ENCODE data around the gene DUSP1. TPM values are rescaled to one million over a fixed set of nuclear protein-coding genes. Genes with fewer than 3 reads are reported as not detected.
A peak's percentile ranks its signal among the peaks of the same experiment; 100 is the strongest.

The DUSP1 gene
- total and polyA plus RNA-seq, 4 experiments from 2014 or later = 18.0 to 879 (median 158) TPM

DNA sequence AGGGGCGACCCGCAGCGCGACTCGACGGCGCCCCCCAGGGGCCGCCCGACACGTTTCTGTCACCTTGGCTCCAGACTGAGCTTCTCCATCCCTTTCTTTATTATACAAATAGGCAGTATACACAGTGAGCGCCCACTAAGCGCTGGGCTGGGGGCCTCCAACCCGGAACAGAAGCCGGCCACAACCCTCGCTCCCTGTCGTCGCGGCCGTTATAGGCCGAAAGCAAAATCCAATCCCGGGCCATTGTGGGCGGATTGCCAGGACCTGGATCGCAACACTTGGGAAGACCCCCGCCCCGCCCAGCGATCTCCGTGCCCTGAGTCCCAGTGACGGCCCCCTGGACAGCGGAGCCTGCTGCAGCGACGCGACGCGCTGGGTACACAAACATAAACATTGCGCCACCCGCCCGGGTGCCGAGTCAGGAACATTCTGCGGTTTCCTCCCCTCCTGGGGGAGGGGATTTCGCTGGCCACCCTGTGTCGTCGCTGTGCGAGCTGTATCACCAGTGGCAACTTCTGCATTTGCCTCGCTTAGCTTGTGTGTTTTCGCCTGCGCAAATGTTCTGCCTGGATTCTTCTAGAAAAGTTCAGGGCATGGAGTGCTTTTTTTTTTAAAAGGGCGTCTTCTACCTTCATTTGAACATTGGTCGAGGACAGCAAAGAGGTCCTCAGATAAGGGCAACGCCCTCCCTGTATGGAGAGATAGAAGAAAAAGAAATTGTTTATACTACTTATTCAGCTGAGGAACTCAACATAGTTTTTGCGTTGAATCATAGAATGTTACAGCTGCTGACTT is 1.3 kb upstream of the DUSP1 start:
- Mint-ChIP-seq H3K4me1 (peaks cover 45 to 89% (median 59%) of the 10 kb centered on the region in 4 donors), H3K4me3 (peak overlapping the region; percentile 91 to 98 (median 95)), H3K9me3 (peaks cover 0 to 26% (median 0%) of the 10 kb centered on the region in 8 donors), H3K27me3 (peaks cover 0 to 3% of the 10 kb centered on the region in 2 donors), H3K27ac (peak overlapping the region; percentile 99 to 100 (median 100)), H3K36me3 (peaks cover 28 to 45% of the 10 kb centered on the region in 2 donors)
- Histone ChIP-seq H3K4me1 (ENCODE audit: insufficient read depth, low read length) (peaks cover 61% of the 10 kb centered on the region), H3K27ac (ENCODE audit: low read depth, low read length) (peak overlapping the region; percentile 100), H3K9me3 (ENCODE audit: control insufficient read depth in 1 of 2, low read length in 2 of 2) (no peaks in the 10 kb centered on the region), H3K4me3 (ENCODE audit: low read length in 2 of 2) (peak overlapping the region; percentile 74 to 83), H3K27me3 (ENCODE audit: insufficient read depth, low read length) (no peaks in the 10 kb centered on the region), H3K36me3 (ENCODE audit: insufficient read depth, low read length) (peaks cover 22% of the 10 kb centered on the region)
- peak; percentile 93 to 95 (median 94) for DNase-seq
- intact Hi-C loops (cut with micrococcal nuclease) = loop anchor here (1.0 to 10.0 kb wide), 9 partner anchors 35 to 1385 kb away; partner anchors contain the start of genes BNIP1, CREBRF, ERGIC1 and NPM1
- POLR2A ChIA-PET (ENCODE audit: partially characterized antibody) = interaction anchor here (0.7 to 5.2 kb wide), 53 partner anchors 8 to 1116 kb away, joined by 3 to 114 read pairs (median 7); partner anchors contain the start of genes ATP6V0E1, BNIP1, CPEB4 and ERGIC1
- CTCF ChIA-PET (ENCODE audit: partially characterized antibody) = interaction anchor here (0.6 to 5.3 kb wide), 38 partner anchors 8 to 1380 kb away, joined by 3 to 68 read pairs (median 4); partner anchors contain the start of gene RPL26L1

DNA sequence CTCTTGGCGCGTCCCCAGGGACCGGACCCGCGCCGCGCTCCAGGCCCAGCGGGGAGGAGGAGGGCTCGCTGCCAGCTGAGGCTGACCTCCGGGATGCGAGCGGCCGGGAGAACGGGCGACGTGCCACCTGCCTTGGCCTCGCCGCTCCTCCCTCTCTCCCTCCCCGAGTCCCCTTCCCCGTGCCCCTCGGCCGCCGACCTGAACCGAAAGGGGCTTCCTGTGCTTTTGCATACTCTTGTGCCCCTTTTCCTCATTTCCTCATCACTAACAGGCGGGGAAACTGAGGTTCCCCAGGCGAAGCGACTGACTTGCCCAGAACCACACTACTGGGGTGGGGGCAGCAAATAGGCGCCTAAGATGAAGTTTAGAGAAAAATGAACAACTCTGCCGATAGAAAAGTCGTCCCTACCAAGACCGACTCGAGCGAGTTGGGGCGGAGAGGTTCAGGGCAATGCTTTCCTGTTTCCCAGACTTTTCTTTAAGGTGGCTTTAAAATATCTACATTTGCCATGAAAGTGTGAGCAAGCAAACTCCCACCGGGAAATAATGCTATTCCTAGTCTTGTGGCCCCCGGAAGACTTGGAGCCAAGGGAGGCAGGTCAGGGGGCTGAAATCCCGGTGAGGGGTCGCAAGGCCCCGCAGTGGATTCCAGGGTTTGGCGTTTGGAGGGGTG is 580 bp upstream of the DUSP1 start:
- Mint-ChIP-seq H3K4me1 (peaks cover 45 to 88% (median 58%) of the 10 kb centered on the region in 4 donors), H3K27ac (peak overlapping the region; percentile 99 to 100 (median 100)), H3K4me3 (peak overlapping the region; percentile 93 to 98 (median 95)), H3K9me3 (peaks cover 0 to 26% (median 0%) of the 10 kb centered on the region in 8 donors), H3K27me3 (peaks cover 0 to 3% of the 10 kb centered on the region in 2 donors), H3K36me3 (peaks cover 29 to 45% of the 10 kb centered on the region in 2 donors)
- H3K4me1 ChIP-seq (ENCODE audit: insufficient read depth, low read length) = peaks cover 59% of the 10 kb centered on the region
- peak in 1 of 5 donors; percentile 69 for DNase-seq
- H3K4me3 ChIP-seq (ENCODE audit: low read length in 2 of 2) = peak overlapping the region; percentile 74 to 83
- POLR2A ChIA-PET (ENCODE audit: partially characterized antibody) = interaction anchor here (0.6 to 5.2 kb wide), 65 partner anchors 8 to 1116 kb away, joined by 3 to 114 read pairs (median 6); partner anchors contain the start of genes ATP6V0E1, BNIP1, CPEB4 and ERGIC1
- H3K27me3 ChIP-seq (ENCODE audit: insufficient read depth, low read length) = no peaks in the 10 kb centered on the region
- intact Hi-C loops (cut with micrococcal nuclease) = loop anchor here (1.0 to 10.0 kb wide), 9 partner anchors 36 to 1384 kb away; partner anchors contain the start of genes BNIP1, CREBRF, ERGIC1 and NPM1
- no peaks in the 10 kb centered on the region for H3K9me3 ChIP-seq (ENCODE audit: control insufficient read depth in 1 of 2, low read length in 2 of 2)
- peak overlapping the region; percentile 100 for H3K27ac ChIP-seq (ENCODE audit: low read depth, low read length)
- CTCF ChIA-PET (ENCODE audit: partially characterized antibody) = interaction anchor here (0.6 to 5.3 kb wide), 42 partner anchors 7 to 1379 kb away, joined by 3 to 68 read pairs (median 4); partner anchors contain the start of genes ERGIC1 and RPL26L1
- H3K36me3 ChIP-seq (ENCODE audit: insufficient read depth, low read length) = peaks cover 22% of the 10 kb centered on the region

DNA sequence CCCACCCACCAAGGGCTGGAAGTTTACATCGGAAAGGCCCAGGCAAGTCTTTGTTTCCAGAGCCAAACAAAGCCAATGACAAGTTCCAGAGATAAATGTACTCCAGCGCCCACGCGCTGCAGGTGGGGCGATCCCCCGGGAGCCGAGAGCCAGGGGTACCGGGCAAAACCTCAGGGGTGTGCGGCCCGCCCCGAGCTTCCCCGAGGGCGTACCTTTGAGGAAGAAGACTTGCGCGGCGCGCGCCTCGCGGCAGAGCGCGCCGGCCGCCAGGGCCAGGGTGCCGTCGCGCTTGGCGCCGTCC is 671 bp downstream of the DUSP1 start:
- CTCF ChIA-PET (ENCODE audit: partially characterized antibody) = interaction anchor here (0.9 to 5.3 kb wide), 10 partner anchors 13 to 163 kb away, joined by 3 to 68 read pairs (median 8); partner anchors contain the start of gene ERGIC1
- H3K4me3 Mint-ChIP-seq = peak overlapping the region; percentile 86 to 96 (median 94)
- peaks cover 69% of the 10 kb centered on the region for H3K4me1 ChIP-seq (ENCODE audit: insufficient read depth, low read length)
- peaks cover 0 to 30% (median 0%) of the 10 kb centered on the region in 8 donors for H3K9me3 Mint-ChIP-seq
- H3K9me3 ChIP-seq (ENCODE audit: control insufficient read depth in 1 of 2, low read length in 2 of 2) = no peaks in the 10 kb centered on the region
- H3K27me3 Mint-ChIP-seq = peaks cover 0 to 4% of the 10 kb centered on the region in 2 donors
- POLR2A ChIA-PET (ENCODE audit: partially characterized antibody) = interaction anchor here (0.8 to 5.2 kb wide), 42 partner anchors 8 to 1148 kb away, joined by 3 to 114 read pairs (median 6); partner anchors contain the start of genes ATP6V0E1, CPEB4, ERGIC1 and RPL26L1
- peaks cover 52 to 91% (median 64%) of the 10 kb centered on the region in 4 donors for H3K4me1 Mint-ChIP-seq
- peak in 1 of 5 donors; percentile 62 for DNase-seq
- no peaks in the 10 kb centered on the region for H3K27me3 ChIP-seq (ENCODE audit: insufficient read depth, low read length)
- H3K36me3 ChIP-seq (ENCODE audit: insufficient read depth, low read length) = peaks cover 22% of the 10 kb centered on the region
- H3K4me3 ChIP-seq (ENCODE audit: low read length in 2 of 2) = peak overlapping the region; percentile 83 to 92
- intact Hi-C loops (cut with micrococcal nuclease) = loop anchor here (5.0 to 10.0 kb wide), 3 partner anchors 374 to 1383 kb away; partner anchors contain the start of genes BNIP1, NPM1 and STK10
- H3K27ac Mint-ChIP-seq = peak overlapping the region; percentile 95 to 100 (median 99)
- H3K36me3 Mint-ChIP-seq = peaks cover 29 to 50% of the 10 kb centered on the region in 2 donors
- H3K27ac ChIP-seq (ENCODE audit: low read depth, low read length) = peak overlapping the region; percentile 100

DNA sequence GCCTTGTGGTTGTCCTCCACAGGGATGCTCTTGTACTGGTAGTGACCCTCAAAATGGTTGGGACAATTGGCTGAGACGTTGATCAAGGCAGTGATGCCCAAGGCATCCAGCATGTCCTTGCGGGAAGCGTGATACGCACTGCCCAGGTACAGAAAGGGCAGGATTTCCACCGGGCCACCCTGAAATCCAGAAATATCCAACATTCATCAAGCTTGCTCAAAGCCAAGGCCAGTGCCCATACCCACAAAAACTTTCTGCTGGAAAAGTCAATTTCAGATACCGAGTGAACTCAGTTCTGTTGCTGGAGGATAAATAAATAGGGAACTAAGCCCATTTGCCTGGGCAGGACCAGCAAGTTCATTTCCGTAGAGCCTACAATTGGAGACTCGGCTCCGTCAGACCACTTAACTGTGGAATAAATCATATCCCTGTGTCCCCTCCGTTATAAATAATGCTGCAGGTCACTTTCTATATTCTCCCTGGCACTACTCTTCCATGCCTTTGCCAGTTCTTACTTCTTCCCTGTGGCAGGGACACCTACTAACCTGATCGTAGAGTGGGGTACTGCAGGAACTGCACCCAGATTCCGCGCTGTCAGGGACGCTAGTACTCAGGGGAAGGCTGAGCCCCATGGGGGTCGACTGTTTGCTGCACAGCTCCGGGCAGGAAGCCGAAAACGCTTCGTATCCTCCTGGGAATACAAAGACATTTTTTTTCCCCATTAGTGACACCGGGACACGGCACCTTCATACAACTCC is 1.2 kb downstream of the DUSP1 start:
- POLR2A ChIA-PET (ENCODE audit: partially characterized antibody) = interaction anchor here (0.8 to 5.2 kb wide), 37 partner anchors 8 to 1148 kb away, joined by 3 to 114 read pairs (median 6); partner anchors contain the start of genes ATP6V0E1, ERGIC1 and RPL26L1
- Histone ChIP-seq H3K36me3 (ENCODE audit: insufficient read depth, low read length) (peaks cover 22% of the 10 kb centered on the region), H3K27ac (ENCODE audit: low read depth, low read length) (peak overlapping the region; percentile 100), H3K4me3 (ENCODE audit: low read length in 2 of 2) (peak overlapping the region; percentile 83 to 92), H3K9me3 (ENCODE audit: control insufficient read depth in 1 of 2, low read length in 2 of 2) (no peaks in the 10 kb centered on the region), H3K27me3 (ENCODE audit: insufficient read depth, low read length) (no peaks in the 10 kb centered on the region), H3K4me1 (ENCODE audit: insufficient read depth, low read length) (peaks cover 71% of the 10 kb centered on the region)
- H3K4me1 Mint-ChIP-seq = peaks cover 56 to 93% (median 67%) of the 10 kb centered on the region in 4 donors
- peak; percentile 51 to 63 (median 57) for DNase-seq
- peak overlapping the region; percentile 86 to 96 (median 94) for H3K4me3 Mint-ChIP-seq
- H3K27ac Mint-ChIP-seq = peak overlapping the region; percentile 95 to 100 (median 99)
- peaks cover 0 to 34% (median 0%) of the 10 kb centered on the region in 8 donors for H3K9me3 Mint-ChIP-seq
- peaks cover 29 to 51% of the 10 kb centered on the region in 2 donors for H3K36me3 Mint-ChIP-seq
- CTCF ChIA-PET (ENCODE audit: partially characterized antibody) = interaction anchor here (0.6 to 5.3 kb wide), 11 partner anchors 10 to 189 kb away, joined by 3 to 68 read pairs (median 6); partner anchors contain the start of genes ERGIC1 and RPL26L1
- peaks cover 0 to 4% of the 10 kb centered on the region in 2 donors for H3K27me3 Mint-ChIP-seq
- intact Hi-C loops (cut with micrococcal nuclease) = loop anchor here (5.0 to 10.0 kb wide), 4 partner anchors 375 to 1382 kb away; partner anchors contain the start of genes BNIP1, NPM1, STK10 and UBTD2

DNA sequence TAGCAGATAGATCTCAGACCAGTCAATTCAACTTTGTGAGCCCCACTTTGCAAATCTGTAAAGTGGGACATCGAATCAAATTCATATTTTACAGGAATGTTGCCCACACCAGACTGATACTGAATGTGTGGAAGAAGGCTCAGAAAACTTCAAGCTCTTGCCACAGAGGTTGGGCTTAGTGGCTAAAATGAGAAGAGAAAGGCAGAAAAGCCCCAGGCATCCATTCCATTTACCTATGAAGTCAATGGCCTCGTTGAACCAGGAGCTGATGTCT is 1.7 kb downstream of the DUSP1 start:
- peaks cover 57 to 92% (median 67%) of the 10 kb centered on the region in 4 donors for H3K4me1 Mint-ChIP-seq
- Histone ChIP-seq H3K27ac (ENCODE audit: low read depth, low read length) (peak overlapping the region; percentile 100), H3K9me3 (ENCODE audit: control insufficient read depth in 1 of 2, low read length in 2 of 2) (no peaks in the 10 kb centered on the region), H3K4me3 (ENCODE audit: low read length in 2 of 2) (peak overlapping the region; percentile 83 to 92), H3K4me1 (ENCODE audit: insufficient read depth, low read length) (peaks cover 71% of the 10 kb centered on the region), H3K27me3 (ENCODE audit: insufficient read depth, low read length) (no peaks in the 10 kb centered on the region), H3K36me3 (ENCODE audit: insufficient read depth, low read length) (peaks cover 22% of the 10 kb centered on the region)
- peaks cover 0 to 4% of the 10 kb centered on the region in 2 donors for H3K27me3 Mint-ChIP-seq
- intact Hi-C loops (cut with micrococcal nuclease) = loop anchor here (5.0 kb wide), 1 partner anchor 487 kb away; the partner anchor contains the start of gene UBTD2
- H3K4me3 Mint-ChIP-seq = peak overlapping the region; percentile 86 to 96 (median 94)
- peaks cover 29 to 51% of the 10 kb centered on the region in 2 donors for H3K36me3 Mint-ChIP-seq
- H3K27ac Mint-ChIP-seq = peak overlapping the region; percentile 95 to 100 (median 99)
- CTCF ChIA-PET (ENCODE audit: partially characterized antibody) = interaction anchor here (0.6 to 5.3 kb wide), 6 partner anchors 10 to 190 kb away, joined by 3 to 68 read pairs (median 4); partner anchors contain the start of gene RPL26L1
- no peak for DNase-seq
- POLR2A ChIA-PET (ENCODE audit: partially characterized antibody) = interaction anchor here (0.9 to 5.2 kb wide), 9 partner anchors 9 to 163 kb away, joined by 3 to 114 read pairs (median 44); partner anchors contain the start of gene ERGIC1
- peaks cover 0 to 37% (median 0%) of the 10 kb centered on the region in 8 donors for H3K9me3 Mint-ChIP-seq
